Tibial nerve (tissue), 4 donors: ENCODE data around the gene ACOXL. TPM values are rescaled to one million over a fixed set of nuclear protein-coding genes. Genes with fewer than 3 reads are reported as not detected.
"Not testable (repeated sequence)": the region's sequence is repeated elsewhere in the genome, so short reads cannot be mapped to it uniquely, and the experiment has no call there.

Experiments used
- DNase-seq, 2 donors: peaks; one replicate each; pipeline ENCODE4 v3.0.0-alpha.2; 2019; ENCODE audit warnings: low spot score in 2 of 2
- H3K27ac ChIP-seq, 4 donors: fragments of 200-600 bp; sonication (generic) in 3 of 4; one replicate each; pipeline ENCODE4 v1.5.1; 2017 to 2019; ENCODE audit warnings: mild to moderate bottlenecking in 1 of 4
- H3K27me3 ChIP-seq, 2 donors: fragments of 200-600 bp; sonication (generic) in 1 of 2; one replicate each; pipeline versions ENCODE4 v1.5.1 to v1.6.0; 2017 to 2019
- H3K36me3 ChIP-seq, 3 donors: fragments of 200-600 bp; sonication (generic); one replicate each; pipeline ENCODE4 v1.5.1; 2018 to 2019
- H3K4me1 ChIP-seq, 4 donors: fragments of 200-600 bp; sonication (generic) in 3 of 4; one replicate each; pipeline ENCODE4 v1.5.1; 2017 to 2019
- H3K4me3 ChIP-seq, 4 donors: fragments of 200-600 bp; sonication (generic) in 3 of 4; one replicate each; pipeline ENCODE4 v1.5.1; 2017 to 2019; ENCODE audit warnings: mild to moderate bottlenecking in 1 of 4, moderate library complexity in 1 of 4
- H3K9me3 ChIP-seq, 4 donors: fragments of 200-600 bp; sonication (generic) in 3 of 4; one replicate each; pipeline ENCODE4 v1.5.1; 2017 to 2019
- EP300 ChIP-seq, 2 donors: sonication (generic); formaldehyde crosslinking; IDR thresholded peaks; one replicate each; pipeline ENCODE4 v1.6.1; 2017; ENCODE audit warnings: antibody characterized with exemption in 2 of 2, mild to moderate bottlenecking in 1 of 2
- POLR2A ChIP-seq, 2 donors: fragments of 450-650 bp; IDR thresholded peaks; one replicate each; pipeline ENCODE4 v1.6.1; 2017; ENCODE audit warnings: antibody characterized with exemption in 2 of 2, mild to moderate bottlenecking in 2 of 2, moderate library complexity in 2 of 2
- WGBS, 2 donors: methylation state at CpG; one replicate each; pipeline ENCODE4 v1.1.5; 2018; 5-methylcytosine and 5-hydroxymethylcytosine counted together
- total RNA-seq, 4 donors: library from RNA; depleted of rRNA; stranded (reverse); fragments of >200 nt; gene quantifications; one replicate each; pipeline ENCODE4 v1.1.0, GENCODE V29; 2016
- TF ChIP-seq, protein P1 (sequence below), 5 experiments: fragments of 200-600 bp in 3 of 5; fragments of 450-650 bp in 2 of 5; sonication (generic) in 3 of 5; IDR thresholded peaks; one replicate each; pipeline ENCODE4 v1.5.1; 2016 to 2019; ENCODE audit warnings: antibody characterized with exemption in 5 of 5, mild to moderate bottlenecking in 3 of 5, moderate library complexity in 2 of 5

ACOXL gene
- total RNA-seq, 4 donors from 2014 or later = 0.30 TPM; not detected in 3

GRCh38 chr2:111068435-111069058 lies 336.2 kb downstream of the ACOXL start:
- H3K36me3 ChIP-seq = no peaks in the 10 kb centered on the region
- 79% methylated on average over 4 of the region's 4 CpGs for WGBS, 2 donors
- H3K4me3 ChIP-seq = no peak overlapping the region
- peaks cover 0 to 14% (median 3%) of the 10 kb centered on the region in 4 donors for H3K4me1 ChIP-seq
- no peak overlapping the region for H3K27ac ChIP-seq
- TF ChIP-seq POLR2A (IDR thresholded peaks at IDR 0.05) = no peak
- TF ChIP-seq, protein P1, sequence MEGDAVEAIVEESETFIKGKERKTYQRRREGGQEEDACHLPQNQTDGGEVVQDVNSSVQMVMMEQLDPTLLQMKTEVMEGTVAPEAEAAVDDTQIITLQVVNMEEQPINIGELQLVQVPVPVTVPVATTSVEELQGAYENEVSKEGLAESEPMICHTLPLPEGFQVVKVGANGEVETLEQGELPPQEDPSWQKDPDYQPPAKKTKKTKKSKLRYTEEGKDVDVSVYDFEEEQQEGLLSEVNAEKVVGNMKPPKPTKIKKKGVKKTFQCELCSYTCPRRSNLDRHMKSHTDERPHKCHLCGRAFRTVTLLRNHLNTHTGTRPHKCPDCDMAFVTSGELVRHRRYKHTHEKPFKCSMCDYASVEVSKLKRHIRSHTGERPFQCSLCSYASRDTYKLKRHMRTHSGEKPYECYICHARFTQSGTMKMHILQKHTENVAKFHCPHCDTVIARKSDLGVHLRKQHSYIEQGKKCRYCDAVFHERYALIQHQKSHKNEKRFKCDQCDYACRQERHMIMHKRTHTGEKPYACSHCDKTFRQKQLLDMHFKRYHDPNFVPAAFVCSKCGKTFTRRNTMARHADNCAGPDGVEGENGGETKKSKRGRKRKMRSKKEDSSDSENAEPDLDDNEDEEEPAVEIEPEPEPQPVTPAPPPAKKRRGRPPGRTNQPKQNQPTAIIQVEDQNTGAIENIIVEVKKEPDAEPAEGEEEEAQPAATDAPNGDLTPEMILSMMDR (IDR thresholded peaks at IDR 0.05) = no peak
- TF ChIP-seq EP300 (IDR thresholded peaks at IDR 0.05) = no peak
- no peak for DNase-seq
- H3K9me3 ChIP-seq = peaks cover 0 to 5% (median 1%) of the 10 kb centered on the region in 4 donors
- no peaks in the 10 kb centered on the region for H3K27me3 ChIP-seq

- no peak for DNase-seq
- H3K27ac ChIP-seq = no peak overlapping the region
- H3K9me3 ChIP-seq = peaks cover 0 to 9% (median 0%) of the 10 kb centered on the region in 4 donors
- H3K36me3 ChIP-seq = no peaks in the 10 kb centered on the region
- H3K27me3 ChIP-seq = no peaks in the 10 kb centered on the region
- 90 to 92% methylated on average over 3 of the region's 3 CpGs for WGBS, 2 donors
- TF ChIP-seq, protein P1 (IDR thresholded peaks at IDR 0.05) = no peak
- TF ChIP-seq EP300 (IDR thresholded peaks at IDR 0.05) = no peak
- TF ChIP-seq POLR2A (IDR thresholded peaks at IDR 0.05) = no peak
- H3K4me3 ChIP-seq = no peak overlapping the region
- peaks cover 0 to 14% (median 3%) of the 10 kb centered on the region in 4 donors for H3K4me1 ChIP-seq
These were observed 337.3 kb downstream of the ACOXL start for GRCh38 chr2:111069722-111070121.

DNA sequence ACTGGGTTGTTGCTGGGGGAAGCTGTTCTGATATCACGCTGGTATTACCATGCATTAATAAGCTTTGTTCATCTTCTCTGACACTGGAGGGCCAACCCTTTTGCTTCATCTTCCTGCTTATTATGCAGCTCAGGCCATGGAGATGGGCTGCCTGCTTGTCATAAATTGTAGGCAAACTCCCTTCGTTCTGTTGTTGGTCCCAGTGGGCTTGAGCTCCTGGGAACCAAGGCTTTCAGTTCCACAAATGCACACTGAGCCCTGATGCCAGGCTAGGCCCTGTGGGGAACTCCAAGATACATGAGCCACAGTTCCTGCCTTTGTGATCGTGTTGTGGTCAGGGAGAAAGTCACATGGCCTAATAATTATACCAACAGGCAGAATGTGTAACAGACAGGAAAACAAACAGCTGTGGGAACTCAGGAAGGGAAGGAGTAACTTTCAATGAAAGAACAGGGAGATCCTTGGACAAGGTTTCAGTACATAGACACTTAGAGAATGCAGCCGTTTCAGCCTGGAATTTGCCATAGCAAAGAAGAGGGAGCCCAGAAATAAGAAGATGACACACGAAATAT lies 339.3 kb downstream of the ACOXL start:
- WGBS, 2 donors = 24 to 29% methylated on average over 5 of the region's 5 CpGs
- Histone ChIP-seq H3K4me1 (peaks cover 0 to 14% (median 3%) of the 10 kb centered on the region in 4 donors), H3K36me3 (no peaks in the 10 kb centered on the region), H3K9me3 (peaks cover 0 to 24% (median 0%) of the 10 kb centered on the region in 4 donors), H3K4me3 (no peak overlapping the region), H3K27ac (peak overlapping the region in 1 of 4 donors; percentile 56), H3K27me3 (no peaks in the 10 kb centered on the region)
- TF ChIP-seq EP300 (IDR thresholded peaks at IDR 0.05) (no peak), POLR2A (IDR thresholded peaks at IDR 0.05) (no peak)
- TF ChIP-seq, protein P1 (IDR thresholded peaks at IDR 0.05) = no peak
- DNase-seq = peak in 1 of 2 donors; percentile 4

- H3K9me3 ChIP-seq = peaks cover 0 to 24% (median 0%) of the 10 kb centered on the region in 4 donors
- TF ChIP-seq EP300 (IDR thresholded peaks at IDR 0.05) = no peak
- H3K36me3 ChIP-seq = no peaks in the 10 kb centered on the region
- DNase-seq = no peak
- no peaks in the 10 kb centered on the region for H3K27me3 ChIP-seq
- no peak overlapping the region for H3K4me3 ChIP-seq
- WGBS, 2 donors = 15 to 30% methylated on average over 2 of the region's 2 CpGs
- peak overlapping the region in 1 of 4 donors; percentile 56 for H3K27ac ChIP-seq
- H3K4me1 ChIP-seq = peaks cover 0 to 14% (median 3%) of the 10 kb centered on the region in 4 donors
These were observed 340.0 kb downstream of the ACOXL start for GRCh38 chr2:111072220-111072871.

GRCh38 chr2:111082659-111083058 lies 350.3 kb downstream of the ACOXL start:
- not testable (repeated sequence) for DNase-seq, H3K4me1 ChIP-seq, H3K27ac ChIP-seq, H3K4me3 ChIP-seq, H3K27me3 ChIP-seq, H3K36me3 ChIP-seq
- 3 to 4% methylated on average over 1 of the region's 1 CpG for WGBS, 2 donors
- peaks cover 0 to 20% (median 0%) of the 10 kb centered on the region in 4 donors for H3K9me3 ChIP-seq

DNA sequence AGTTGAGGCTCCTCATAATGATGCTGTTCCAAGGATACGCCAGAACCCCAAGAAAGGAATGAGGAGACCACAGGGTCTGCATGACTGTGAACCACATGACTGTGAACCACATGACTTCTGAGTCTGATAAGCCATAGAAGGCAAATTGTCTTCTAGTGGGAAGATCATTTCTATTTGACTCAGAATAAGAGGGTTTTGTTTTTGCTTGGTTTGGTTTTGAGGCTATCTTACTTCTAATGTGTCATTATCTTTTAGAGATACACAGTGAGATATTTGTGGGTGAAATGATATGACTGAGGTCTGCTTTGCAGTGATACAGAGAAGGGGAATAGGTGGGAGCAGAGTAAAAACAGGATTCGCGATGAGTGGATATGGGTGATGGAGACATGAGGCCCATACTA lies 359.4 kb downstream of the ACOXL start:
- DNase-seq = no peak
- no peaks in the 10 kb centered on the region for H3K36me3 ChIP-seq
- WGBS, 2 donors = 90 to 93% methylated on average over 3 of the region's 3 CpGs
- H3K27me3 ChIP-seq = no peaks in the 10 kb centered on the region
- H3K9me3 ChIP-seq = no peaks in the 10 kb centered on the region
- H3K4me1 ChIP-seq = no peaks in the 10 kb centered on the region
- no peak overlapping the region for H3K27ac ChIP-seq
- H3K4me3 ChIP-seq = no peak overlapping the region
- TF ChIP-seq, protein P1 (IDR thresholded peaks at IDR 0.05) = no peak
- TF ChIP-seq EP300 (IDR thresholded peaks at IDR 0.05) (no peak), POLR2A (IDR thresholded peaks at IDR 0.05) (no peak)
